Gastrocnemius medialis (tissue), 4 donors: ENCODE data around the gene PPP1R11.

Source experiments
- POLR2A ChIP-seq, 2 donors: fragments of 450-650 bp; IDR thresholded peaks; one replicate each; pipeline ENCODE4 v1.6.1; 2017; ENCODE audit warnings: antibody characterized with exemption in 2 of 2, mild to moderate bottlenecking in 2 of 2, moderate library complexity in 2 of 2
- TF ChIP-seq, protein P1 (sequence below), 5 experiments: fragments of 450-650 bp in 3 of 5; fragments of 200-600 bp in 2 of 5; sonication (generic) in 2 of 5; IDR thresholded peaks in 4 of 5; conservative IDR thresholded peaks in 1 of 5; 1 replicate in 4 of 5; 2 replicates in 1 of 5; pipeline ENCODE4 v1.5.1; 2016 to 2019; ENCODE audit warnings: antibody characterized with exemption in 5 of 5, mild to moderate bottlenecking in 3 of 5, moderate library complexity in 3 of 5

DNA sequence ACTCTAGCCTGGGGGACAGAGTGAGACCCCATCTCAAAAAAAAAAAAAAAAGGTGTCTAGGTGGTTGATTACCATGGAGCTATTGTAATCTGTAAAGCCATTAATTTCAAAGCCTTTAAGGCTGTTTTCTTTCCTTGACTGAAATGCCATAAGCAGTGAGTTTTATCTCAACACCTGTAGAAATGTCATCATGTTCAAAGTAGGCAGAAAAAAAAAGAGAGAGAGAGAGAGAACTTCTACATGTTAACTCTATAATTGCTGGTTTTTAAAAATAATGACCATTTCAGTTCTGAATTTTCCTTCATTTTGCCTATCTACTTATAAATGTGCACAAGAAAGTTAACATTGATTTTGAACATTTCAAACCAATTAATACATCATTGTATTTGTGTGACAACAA lies 35.6 kb upstream of the PPP1R11 start:
- TF ChIP-seq, protein P1, sequence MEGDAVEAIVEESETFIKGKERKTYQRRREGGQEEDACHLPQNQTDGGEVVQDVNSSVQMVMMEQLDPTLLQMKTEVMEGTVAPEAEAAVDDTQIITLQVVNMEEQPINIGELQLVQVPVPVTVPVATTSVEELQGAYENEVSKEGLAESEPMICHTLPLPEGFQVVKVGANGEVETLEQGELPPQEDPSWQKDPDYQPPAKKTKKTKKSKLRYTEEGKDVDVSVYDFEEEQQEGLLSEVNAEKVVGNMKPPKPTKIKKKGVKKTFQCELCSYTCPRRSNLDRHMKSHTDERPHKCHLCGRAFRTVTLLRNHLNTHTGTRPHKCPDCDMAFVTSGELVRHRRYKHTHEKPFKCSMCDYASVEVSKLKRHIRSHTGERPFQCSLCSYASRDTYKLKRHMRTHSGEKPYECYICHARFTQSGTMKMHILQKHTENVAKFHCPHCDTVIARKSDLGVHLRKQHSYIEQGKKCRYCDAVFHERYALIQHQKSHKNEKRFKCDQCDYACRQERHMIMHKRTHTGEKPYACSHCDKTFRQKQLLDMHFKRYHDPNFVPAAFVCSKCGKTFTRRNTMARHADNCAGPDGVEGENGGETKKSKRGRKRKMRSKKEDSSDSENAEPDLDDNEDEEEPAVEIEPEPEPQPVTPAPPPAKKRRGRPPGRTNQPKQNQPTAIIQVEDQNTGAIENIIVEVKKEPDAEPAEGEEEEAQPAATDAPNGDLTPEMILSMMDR (IDR thresholded peaks at IDR 0.05 in 4 of 5, conservative IDR thresholded peaks at IDR 0.05 in 1 of 5) = no peak
- TF ChIP-seq POLR2A (IDR thresholded peaks at IDR 0.05) = no peak
